Neural cell (in vitro differentiated cells): ENCODE measurements around the gene EPHA6. TPM values are rescaled to one million over a fixed set of nuclear protein-coding genes. Genes with fewer than 3 reads are reported as not detected.

Experiments used
- H2AFZ ChIP-seq: fragments of 200-600, 300-800 bp; sonication (generic), shearing (Covaris generic); 2 replicates; pipeline ENCODE4 v1.6.0; 2014; ENCODE audit warnings: low read depth, mild to moderate bottlenecking, antibody characterized with exemption, low read length, moderate library complexity
- H3F3A ChIP-seq: fragments of 200-600 bp; shearing (Covaris generic); 2 replicates; pipeline ENCODE4 v1.6.1; 2016; ENCODE audit warnings: mild to moderate bottlenecking, moderate library complexity, mixed read lengths, antibody characterized with exemption, low read length; ENCODE audit not compliant: insufficient read depth, poor library complexity, severe bottlenecking
- H3K27ac ChIP-seq: fragments of 200-600, 300-800 bp; sonication (generic), shearing (Covaris generic); 2 replicates; pipeline ENCODE4 v1.5.1; 2014; ENCODE audit warnings: mild to moderate bottlenecking, low read length, moderate library complexity
- H3K27me3 ChIP-seq: fragments of 300-800, 200-600 bp; sonication (generic), shearing (Covaris generic); 2 replicates; pipeline ENCODE4 v1.6.0; 2014; ENCODE audit warnings: mild to moderate bottlenecking, low read depth, low read length, moderate library complexity; ENCODE audit not compliant: insufficient read depth
- H3K36me3 ChIP-seq: fragments of 300-800, 200-600 bp; sonication (generic), shearing (Covaris generic); 2 replicates; pipeline ENCODE4 v1.5.1; 2014; ENCODE audit warnings: mild to moderate bottlenecking, antibody characterized with exemption, low read length, moderate library complexity; ENCODE audit not compliant: insufficient read depth
- H3K4me2 ChIP-seq: fragments of 300-800, 200-600 bp; sonication (generic), shearing (Covaris generic); 2 replicates; pipeline ENCODE4 v1.6.0; 2014; ENCODE audit warnings: mild to moderate bottlenecking, low read length
- H3K4me3 ChIP-seq: fragments of 300-800, 200-600 bp; sonication (generic), shearing (Covaris generic); 2 replicates; pipeline ENCODE4 v1.5.1; 2014; ENCODE audit warnings: mild to moderate bottlenecking, low read length, moderate library complexity
- H3K79me2 ChIP-seq: fragments of 200-600 bp; shearing (Covaris generic); replicated peaks from 2 replicates; pipeline ENCODE4 v1.6.0; 2014; ENCODE audit warnings: mild to moderate bottlenecking, low read length, moderate library complexity; ENCODE audit not compliant: insufficient read depth
- H3K9ac ChIP-seq: fragments of 300-800, 200-600 bp; sonication (generic), shearing (Covaris generic); 2 replicates; pipeline ENCODE4 v1.6.1; 2016; ENCODE audit warnings: mild to moderate bottlenecking, low read length, mixed read lengths
- H3K9me2 ChIP-seq: fragments of 200-600 bp; shearing (Covaris generic); 2 replicates; pipeline ENCODE4 v1.6.1; 2016; ENCODE audit warnings: mild to moderate bottlenecking, low read length, mixed read lengths; ENCODE audit not compliant: insufficient read depth
- H3K9me3 ChIP-seq: fragments of 200-600, 300-800 bp; sonication (generic), shearing (Covaris generic); 2 replicates; pipeline ENCODE4 v1.6.1; 2016; ENCODE audit warnings: mild to moderate bottlenecking, mixed run types, low read length, moderate library complexity, mixed read lengths
- H4K20me1 ChIP-seq: fragments of 200-600 bp; shearing (Covaris generic); 2 replicates; pipeline ENCODE4 v1.6.1; 2016; ENCODE audit warnings: mild to moderate bottlenecking, mixed run types; ENCODE audit not compliant: insufficient read depth
- EP300 ChIP-seq: fragments of 450-650 bp; conservative IDR thresholded peaks from 2 replicates; pipeline ENCODE4 v1.6.1; 2014; ENCODE audit warnings: antibody characterized with exemption, mild to moderate bottlenecking, moderate library complexity; ENCODE audit not compliant: poor library complexity, severe bottlenecking
- EZH2 ChIP-seq: fragments of 200-600, 300-800 bp; shearing (Covaris generic), sonication (generic); IDR thresholded peaks from 2 replicates; pipeline ENCODE4 v1.6.1; 2014; ENCODE audit warnings: antibody characterized with exemption, low read length, borderline replicate concordance, mild to moderate bottlenecking; ENCODE audit not compliant: insufficient read depth, poor library complexity, severe bottlenecking
- MXI1 ChIP-seq: fragments of 450-650 bp; conservative IDR thresholded peaks from 2 replicates; pipeline ENCODE4 v1.6.1; 2014; ENCODE audit warnings: antibody characterized with exemption, mild to moderate bottlenecking; ENCODE audit not compliant: poor library complexity, severe bottlenecking
- POLR2AphosphoS5 ChIP-seq: IDR thresholded peaks from 2 replicates; pipeline ENCODE4 v1.6.1; 2012
- RAD21 ChIP-seq: fragments of 450-650 bp; conservative IDR thresholded peaks from 2 replicates; pipeline ENCODE4 v1.6.1; 2014; ENCODE audit warnings: antibody characterized with exemption, mild to moderate bottlenecking, moderate library complexity
- SMC3 ChIP-seq: fragments of 450-650 bp; conservative IDR thresholded peaks from 2 replicates; pipeline ENCODE4 v1.6.1; 2014; ENCODE audit warnings: antibody characterized with exemption, mild to moderate bottlenecking, moderate library complexity; ENCODE audit not compliant: poor library complexity
- TAF1 ChIP-seq: IDR thresholded peaks from 2 replicates; pipeline ENCODE4 v1.6.1; 2012; ENCODE audit warnings: low read depth
- polyA plus RNA-seq: library from polyadenylated mRNA; depleted of rRNA; stranded (reverse); fragments of >200 nt; gene quantifications from 2 replicates; pipeline ENCODE4 v1.2.3, GENCODE V29; 2014
- TF ChIP-seq, protein P1 (sequence below): IDR thresholded peaks from 2 replicates; pipeline ENCODE4 v1.6.1; 2012; ENCODE audit warnings: borderline replicate concordance
- TF ChIP-seq, protein P2 (sequence below): fragments of 450-650 bp; IDR thresholded peaks from 2 replicates; pipeline ENCODE4 v1.5.1; 2014; ENCODE audit warnings: antibody characterized with exemption, mild to moderate bottlenecking, moderate library complexity; ENCODE audit not compliant: poor library complexity, severe bottlenecking

EPHA6 gene
- polyA plus RNA-seq, 1 donor from 2014 or later, result 0.56 TPM

DNA sequence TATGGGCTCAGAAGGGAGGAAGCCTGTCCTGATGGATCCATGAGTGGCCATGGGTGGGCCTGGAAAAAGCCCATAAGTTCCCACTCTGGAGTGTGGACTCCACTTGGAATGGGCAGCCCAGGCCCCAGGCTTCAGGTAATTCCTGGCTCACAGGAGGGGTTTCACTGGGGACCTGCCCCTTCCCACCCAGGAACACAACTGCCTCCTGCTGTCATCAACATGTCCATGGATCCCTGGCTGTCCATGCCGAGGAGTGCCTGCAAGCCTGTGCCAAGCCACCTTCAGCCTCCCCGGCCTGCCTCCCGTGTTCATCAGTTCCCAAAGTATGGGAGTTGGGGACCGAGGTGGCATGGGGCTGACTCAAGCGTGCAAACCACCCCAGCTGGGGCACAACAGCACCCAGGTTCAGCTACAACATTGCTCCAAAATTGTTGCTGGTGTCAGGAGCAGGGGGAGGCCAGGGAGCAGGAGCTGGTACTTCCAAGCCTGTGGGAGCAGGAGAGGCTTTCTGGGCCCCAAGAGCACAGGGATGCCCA, 479.3 kb downstream of the EPHA6 start:
- Histone ChIP-seq H2AFZ (no peak overlapping the region), H4K20me1 (no peaks in the 10 kb centered on the region), H3K4me3 (no peak overlapping the region), H3K27ac (no peak overlapping the region), H3K9me2 (no peaks in the 10 kb centered on the region), H3K27me3 (no peaks in the 10 kb centered on the region), H3K36me3 (no peaks in the 10 kb centered on the region), H3K4me2 (no peak overlapping the region), H3K9me3 (no peaks in the 10 kb centered on the region), H3K79me2 (no peaks in the 10 kb centered on the region), H3K9ac (no peak overlapping the region), H3F3A (no peaks in the 10 kb centered on the region)
- TF ChIP-seq, protein P1, sequence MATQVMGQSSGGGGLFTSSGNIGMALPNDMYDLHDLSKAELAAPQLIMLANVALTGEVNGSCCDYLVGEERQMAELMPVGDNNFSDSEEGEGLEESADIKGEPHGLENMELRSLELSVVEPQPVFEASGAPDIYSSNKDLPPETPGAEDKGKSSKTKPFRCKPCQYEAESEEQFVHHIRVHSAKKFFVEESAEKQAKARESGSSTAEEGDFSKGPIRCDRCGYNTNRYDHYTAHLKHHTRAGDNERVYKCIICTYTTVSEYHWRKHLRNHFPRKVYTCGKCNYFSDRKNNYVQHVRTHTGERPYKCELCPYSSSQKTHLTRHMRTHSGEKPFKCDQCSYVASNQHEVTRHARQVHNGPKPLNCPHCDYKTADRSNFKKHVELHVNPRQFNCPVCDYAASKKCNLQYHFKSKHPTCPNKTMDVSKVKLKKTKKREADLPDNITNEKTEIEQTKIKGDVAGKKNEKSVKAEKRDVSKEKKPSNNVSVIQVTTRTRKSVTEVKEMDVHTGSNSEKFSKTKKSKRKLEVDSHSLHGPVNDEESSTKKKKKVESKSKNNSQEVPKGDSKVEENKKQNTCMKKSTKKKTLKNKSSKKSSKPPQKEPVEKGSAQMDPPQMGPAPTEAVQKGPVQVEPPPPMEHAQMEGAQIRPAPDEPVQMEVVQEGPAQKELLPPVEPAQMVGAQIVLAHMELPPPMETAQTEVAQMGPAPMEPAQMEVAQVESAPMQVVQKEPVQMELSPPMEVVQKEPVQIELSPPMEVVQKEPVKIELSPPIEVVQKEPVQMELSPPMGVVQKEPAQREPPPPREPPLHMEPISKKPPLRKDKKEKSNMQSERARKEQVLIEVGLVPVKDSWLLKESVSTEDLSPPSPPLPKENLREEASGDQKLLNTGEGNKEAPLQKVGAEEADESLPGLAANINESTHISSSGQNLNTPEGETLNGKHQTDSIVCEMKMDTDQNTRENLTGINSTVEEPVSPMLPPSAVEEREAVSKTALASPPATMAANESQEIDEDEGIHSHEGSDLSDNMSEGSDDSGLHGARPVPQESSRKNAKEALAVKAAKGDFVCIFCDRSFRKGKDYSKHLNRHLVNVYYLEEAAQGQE, result no peak
- TF ChIP-seq EZH2 (no peak), RAD21 (no peak), EP300 (no peak), SMC3 (no peak), MXI1 (no peak), POLR2AphosphoS5 (no peak), TAF1 (no peak)
- TF ChIP-seq, protein P2, sequence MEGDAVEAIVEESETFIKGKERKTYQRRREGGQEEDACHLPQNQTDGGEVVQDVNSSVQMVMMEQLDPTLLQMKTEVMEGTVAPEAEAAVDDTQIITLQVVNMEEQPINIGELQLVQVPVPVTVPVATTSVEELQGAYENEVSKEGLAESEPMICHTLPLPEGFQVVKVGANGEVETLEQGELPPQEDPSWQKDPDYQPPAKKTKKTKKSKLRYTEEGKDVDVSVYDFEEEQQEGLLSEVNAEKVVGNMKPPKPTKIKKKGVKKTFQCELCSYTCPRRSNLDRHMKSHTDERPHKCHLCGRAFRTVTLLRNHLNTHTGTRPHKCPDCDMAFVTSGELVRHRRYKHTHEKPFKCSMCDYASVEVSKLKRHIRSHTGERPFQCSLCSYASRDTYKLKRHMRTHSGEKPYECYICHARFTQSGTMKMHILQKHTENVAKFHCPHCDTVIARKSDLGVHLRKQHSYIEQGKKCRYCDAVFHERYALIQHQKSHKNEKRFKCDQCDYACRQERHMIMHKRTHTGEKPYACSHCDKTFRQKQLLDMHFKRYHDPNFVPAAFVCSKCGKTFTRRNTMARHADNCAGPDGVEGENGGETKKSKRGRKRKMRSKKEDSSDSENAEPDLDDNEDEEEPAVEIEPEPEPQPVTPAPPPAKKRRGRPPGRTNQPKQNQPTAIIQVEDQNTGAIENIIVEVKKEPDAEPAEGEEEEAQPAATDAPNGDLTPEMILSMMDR, result no peak

DNA sequence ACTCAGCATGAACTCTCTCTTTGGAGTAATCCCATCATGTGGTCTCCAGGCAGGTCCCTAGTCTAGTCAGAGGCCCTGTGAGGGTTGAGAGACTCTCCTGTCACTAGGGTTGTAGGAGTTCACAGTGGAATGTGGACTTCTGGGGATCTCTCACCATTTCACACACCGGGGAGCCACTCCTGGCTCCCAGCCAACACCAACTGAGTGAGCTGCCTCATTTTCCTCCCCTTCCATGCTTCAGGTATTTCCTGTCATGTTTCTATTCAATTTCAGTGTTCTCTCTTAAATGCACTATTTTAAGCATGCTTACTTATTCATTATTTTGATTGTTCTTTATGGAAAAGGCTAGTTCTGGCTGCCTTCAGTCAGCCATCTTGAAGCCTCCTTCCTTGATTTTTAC, 482.6 kb downstream of the EPHA6 start:
- no peaks in the 10 kb centered on the region for H3K9me3 ChIP-seq
- H3K4me2 ChIP-seq, result no peak overlapping the region
- no peak overlapping the region for H3K4me3 ChIP-seq
- no peak overlapping the region for H3K27ac ChIP-seq
- H3K9me2 ChIP-seq, result no peaks in the 10 kb centered on the region
- no peak overlapping the region for H3K9ac ChIP-seq
- TF ChIP-seq EP300 (no peak), MXI1 (no peak), SMC3 (no peak), POLR2AphosphoS5 (no peak), EZH2 (no peak), RAD21 (no peak), TAF1 (no peak)
- TF ChIP-seq, protein P2, result no peak
- TF ChIP-seq, protein P1, result no peak
- H3K36me3 ChIP-seq, result no peaks in the 10 kb centered on the region
- no peaks in the 10 kb centered on the region for H4K20me1 ChIP-seq
- H3K79me2 ChIP-seq, result no peaks in the 10 kb centered on the region
- no peak overlapping the region for H2AFZ ChIP-seq
- no peaks in the 10 kb centered on the region for H3K27me3 ChIP-seq
- H3F3A ChIP-seq, result no peaks in the 10 kb centered on the region
